LoVo (cell line): ENCODE data around the gene ENOX1.

ENCODE experiments used
- DNase-seq: peaks from one replicate; pipeline ENCODE4 v3.0.0-alpha.2; 2016; ENCODE audit warnings: low spot score

ENOX1 gene

DNA sequence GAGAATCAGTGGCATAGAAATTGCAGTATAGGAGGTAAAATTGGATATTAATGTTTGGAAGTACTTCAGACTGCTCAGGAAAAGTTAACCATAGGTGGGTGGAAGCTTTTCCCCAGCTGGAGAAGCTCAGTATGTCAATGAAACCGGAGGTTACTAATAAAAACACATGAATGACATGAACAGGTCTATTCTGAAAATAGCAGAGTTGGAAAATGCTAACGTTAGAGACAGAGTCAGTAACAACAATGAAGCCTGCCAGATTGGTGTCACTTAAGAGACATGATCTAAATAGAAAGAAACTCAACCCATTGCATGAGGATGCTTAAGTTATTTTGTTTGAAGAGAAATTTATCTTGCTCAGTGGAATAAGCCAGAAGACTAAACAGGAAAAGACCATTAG is 398.9 kb downstream of the ENOX1 start:
- no peak for DNase-seq

DNA sequence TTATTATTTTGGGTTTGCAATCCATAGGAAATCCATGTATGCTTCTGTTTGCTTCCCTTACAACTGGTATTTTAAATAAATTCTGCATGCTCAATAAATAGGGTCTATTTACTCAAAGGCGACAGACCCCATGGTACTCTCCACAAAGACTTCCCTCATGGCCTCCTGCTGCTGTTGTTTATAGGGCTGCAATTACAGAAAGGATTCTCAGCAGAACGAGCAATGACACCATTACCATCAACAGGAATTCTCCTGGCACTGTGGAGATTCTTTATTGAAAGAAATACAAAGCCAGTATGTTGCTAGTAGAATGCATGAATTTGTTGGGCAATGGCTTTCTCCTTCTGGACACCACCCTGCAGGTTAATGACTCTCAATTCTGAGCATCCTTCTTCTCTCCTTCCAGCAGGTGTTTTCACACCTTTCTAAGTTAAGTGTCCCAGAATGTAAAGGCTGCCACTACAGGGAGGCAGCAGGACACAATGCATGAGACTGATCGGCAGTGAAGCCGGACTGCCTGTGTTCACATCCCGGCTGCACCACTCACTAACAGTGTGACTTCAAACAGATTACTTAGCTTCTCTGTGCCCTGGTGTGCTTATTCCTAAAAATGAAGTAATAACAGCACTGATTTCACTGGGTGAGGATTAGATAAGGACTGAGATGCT is 403.1 kb downstream of the ENOX1 start:
- DNase-seq, result no peak

- no peak for DNase-seq
Measured at GRCh38 chr13:43379738-43380137, 407.0 kb downstream of the ENOX1 start.

DNA sequence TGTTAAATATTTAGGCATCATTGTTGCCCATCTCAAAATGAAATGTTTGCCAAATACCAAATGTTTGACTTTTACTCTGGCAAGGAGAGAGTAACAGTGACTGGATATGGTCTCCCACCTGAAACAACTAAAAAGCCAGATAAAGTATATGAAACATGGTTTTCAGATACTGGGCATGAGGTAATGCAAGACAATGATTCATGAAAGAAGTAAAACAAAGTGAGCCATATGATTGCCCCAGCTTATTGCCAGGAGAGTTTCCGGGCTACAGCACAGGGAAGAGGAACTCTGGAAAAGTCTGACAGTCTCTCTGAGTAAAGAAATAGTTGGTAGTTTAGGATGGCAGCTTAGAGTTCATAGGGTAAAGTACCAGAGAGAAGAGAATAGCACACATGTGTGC is 408.8 kb downstream of the ENOX1 start:
- no peak for DNase-seq

DNA sequence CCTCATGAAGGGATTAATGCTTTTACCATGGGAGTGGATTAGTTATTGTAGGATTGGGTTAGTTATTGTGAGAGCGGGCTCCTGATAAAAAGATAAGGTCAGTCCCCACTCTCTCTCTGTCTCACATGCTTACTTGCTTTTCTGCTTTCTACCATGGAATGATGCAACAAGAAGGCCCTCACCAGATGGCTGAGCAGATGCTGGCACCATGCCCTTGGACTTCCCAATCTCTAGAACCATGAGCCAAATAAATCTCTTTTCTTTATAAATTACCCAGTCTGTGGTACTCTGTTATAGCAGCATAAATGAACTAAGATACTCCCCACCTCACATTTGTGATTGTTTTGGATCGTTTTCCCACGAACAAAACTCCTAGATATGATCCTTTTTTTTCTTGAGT is 409.6 kb downstream of the ENOX1 start:
- DNase-seq, result no peak

GRCh38 chr13:43376596-43376995 is 410.2 kb downstream of the ENOX1 start:
- DNase-seq, result no peak

GRCh38 chr13:43375797-43376465 is 410.8 kb downstream of the ENOX1 start:
- no peak for DNase-seq

- no peak for DNase-seq
Measured at GRCh38 chr13:43374621-43375020, 412.2 kb downstream of the ENOX1 start.

GRCh38 chr13:43373400-43373799 is 413.4 kb downstream of the ENOX1 start:
- DNase-seq, result no peak

DNA sequence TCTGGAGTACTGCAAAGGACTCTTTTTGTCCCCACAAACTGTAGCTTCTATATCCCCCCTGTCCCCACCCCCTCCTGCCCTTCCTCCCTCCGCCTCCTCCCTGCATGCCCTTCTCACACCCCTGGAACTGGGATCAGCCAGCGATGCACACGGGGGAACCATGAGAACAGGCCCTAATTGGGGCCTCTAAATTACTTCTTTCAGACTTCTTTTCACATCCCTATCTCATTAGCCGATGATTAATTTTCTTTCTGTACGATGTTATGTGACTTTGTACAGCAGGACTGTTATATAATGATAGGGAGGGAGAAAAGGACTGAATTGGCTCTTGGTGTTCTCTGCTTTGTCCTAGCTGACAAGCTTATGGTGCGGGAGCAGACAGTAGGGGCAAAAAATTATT is 415.9 kb downstream of the ENOX1 start:
- DNase-seq, result no peak

GRCh38 chr13:43369319-43369718 is 417.5 kb downstream of the ENOX1 start:
- no peak for DNase-seq

DNA sequence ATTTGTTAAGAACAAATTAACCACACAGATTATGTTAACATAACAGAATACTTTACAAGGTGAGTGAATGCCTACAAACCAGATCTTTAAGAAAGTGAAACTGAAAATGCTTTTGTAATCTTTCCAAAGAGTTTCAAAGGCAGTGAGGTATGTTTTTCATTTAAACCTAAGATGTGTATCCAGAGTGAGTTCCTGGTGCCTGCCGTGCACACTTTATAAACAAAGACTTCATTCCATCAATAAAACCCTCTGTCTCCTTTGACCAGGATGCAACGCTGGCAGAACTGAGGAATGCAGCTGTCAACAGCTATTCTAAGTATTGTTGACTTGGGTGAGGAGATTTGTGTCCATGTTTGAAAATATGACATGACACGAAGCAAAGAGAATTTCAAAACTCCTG is 418.8 kb downstream of the ENOX1 start:
- peak; percentile 1 for DNase-seq

DNA sequence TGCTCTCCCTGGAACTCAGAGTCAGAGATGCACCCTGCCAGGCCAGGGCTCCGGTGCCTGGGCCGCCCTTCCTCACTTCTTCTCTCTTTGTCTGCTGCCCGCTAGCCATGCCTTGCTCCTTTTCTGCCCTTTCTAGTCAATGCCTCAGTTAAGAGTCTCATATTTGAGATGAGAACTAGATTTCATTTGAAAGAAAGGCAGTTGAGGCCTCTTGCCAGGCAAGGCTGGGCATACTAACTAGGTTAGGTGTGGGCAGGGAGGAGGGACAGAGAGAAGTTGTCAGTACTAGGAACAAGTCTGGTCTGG is 421.8 kb downstream of the ENOX1 start:
- no peak for DNase-seq

DNA sequence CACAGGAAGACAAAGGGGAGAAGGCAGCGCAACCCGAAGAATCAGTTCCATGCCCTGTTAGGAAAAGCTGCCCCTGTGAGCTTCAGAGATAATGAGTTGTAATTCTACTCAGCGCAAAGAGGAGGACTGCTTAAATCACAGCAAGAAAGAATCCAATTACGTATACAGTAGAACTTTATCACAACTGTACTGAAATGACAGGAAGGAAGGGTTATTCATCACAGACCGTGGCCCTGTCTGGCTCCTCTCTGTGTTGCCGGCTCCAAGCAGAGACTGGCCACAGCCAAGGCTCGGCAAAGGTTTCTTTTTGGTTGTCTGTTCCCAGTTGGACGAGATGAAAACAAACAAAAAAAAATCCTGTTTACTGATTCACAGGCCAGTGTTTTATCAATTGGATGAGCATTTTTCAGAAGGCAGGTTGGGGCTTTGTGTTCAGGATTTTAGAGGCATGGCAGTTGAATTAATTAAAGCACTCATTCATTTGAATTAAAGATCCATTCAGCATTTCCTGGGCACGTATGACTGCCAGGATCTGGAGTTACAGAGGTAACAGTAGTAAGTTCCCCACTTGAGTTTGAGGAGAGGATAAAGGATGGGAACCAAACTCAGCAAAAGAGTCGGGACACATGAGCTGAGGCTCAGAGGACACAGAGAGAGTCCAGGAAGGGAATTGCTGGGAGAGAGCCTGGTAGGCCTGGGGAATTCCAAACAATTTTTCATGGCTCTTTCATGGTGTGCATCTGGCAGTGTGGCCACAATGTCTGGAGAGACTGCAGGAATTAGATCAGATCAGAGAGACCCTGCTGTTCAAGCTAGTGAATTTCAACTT is 422.3 kb downstream of the ENOX1 start:
- no peak for DNase-seq

DNA sequence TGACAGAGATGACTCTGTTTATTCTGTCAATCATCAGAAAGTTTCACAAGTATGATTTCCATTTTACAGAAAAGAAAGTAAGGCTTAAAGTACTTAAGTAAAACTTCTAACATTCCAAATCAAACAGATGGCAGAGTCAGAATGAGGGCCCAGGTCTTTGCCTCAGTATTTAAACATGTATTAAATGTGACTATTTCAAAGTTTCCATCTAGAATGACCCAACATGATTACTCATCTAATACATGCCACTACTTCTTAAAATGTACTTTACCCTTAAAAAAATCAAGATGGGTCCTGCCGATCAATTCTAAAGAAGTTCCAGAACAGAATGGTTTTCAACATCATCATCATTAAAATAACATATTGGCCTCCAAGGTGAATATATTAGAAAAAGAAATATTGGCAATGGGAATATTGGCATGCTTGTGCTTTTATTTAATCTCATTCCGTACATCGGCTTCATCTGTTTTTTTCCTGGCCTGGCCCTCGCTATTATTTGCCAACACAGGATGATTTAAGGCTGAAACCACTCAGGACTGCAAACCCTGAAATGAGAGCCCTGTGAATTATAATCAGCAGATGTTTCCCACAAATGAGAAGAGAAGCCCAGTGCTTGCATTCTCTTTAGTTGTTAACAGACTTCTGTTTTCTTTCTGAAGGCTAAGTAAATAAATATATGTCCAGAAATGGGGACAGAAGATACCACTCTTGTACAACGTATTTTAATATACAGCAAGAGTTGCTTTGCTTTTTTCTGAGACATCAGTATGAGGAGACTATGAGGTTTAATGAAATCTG is 423.4 kb downstream of the ENOX1 start:
- DNase-seq, result no peak

- DNase-seq, result no peak
Measured at GRCh38 chr13:43362556-43362955, 424.2 kb downstream of the ENOX1 start.

DNA sequence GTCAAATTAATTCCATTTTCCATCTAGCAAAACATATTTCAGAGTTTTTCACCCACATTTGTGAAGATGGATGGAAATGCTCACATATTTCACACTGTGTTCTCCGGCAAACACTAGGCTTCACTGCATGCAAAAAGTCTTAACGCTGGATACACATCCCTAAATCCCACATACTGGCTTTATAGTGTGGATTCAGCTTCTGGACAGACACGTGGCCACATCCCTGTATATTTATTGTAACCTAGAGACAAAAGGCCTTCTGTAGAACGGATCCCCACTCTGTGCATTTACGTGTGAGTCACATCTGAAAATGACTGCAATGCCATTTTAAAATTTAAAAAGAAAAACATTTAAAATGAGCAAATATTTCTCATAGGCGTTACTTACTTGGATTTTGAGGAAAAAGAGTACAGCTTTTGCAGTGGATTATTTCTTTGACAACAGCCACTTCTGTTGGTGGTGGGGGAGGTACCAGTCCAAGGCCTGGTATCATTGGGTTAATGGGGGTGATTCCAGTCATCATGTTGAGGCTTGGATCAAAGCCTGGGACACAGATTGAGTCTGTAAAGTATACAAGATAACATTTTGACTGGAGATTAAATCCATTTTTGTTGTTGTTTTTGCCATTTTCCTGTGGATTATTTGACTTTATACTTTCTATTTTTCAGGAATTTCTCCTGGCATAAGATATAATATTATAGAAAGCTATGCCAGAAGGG is 425.7 kb downstream of the ENOX1 start:
- no peak for DNase-seq

- DNase-seq, result no peak
Measured at GRCh38 chr13:43360171-43360570, 426.6 kb downstream of the ENOX1 start.

GRCh38 chr13:43359536-43359935 is 427.2 kb downstream of the ENOX1 start:
- no peak for DNase-seq

DNA sequence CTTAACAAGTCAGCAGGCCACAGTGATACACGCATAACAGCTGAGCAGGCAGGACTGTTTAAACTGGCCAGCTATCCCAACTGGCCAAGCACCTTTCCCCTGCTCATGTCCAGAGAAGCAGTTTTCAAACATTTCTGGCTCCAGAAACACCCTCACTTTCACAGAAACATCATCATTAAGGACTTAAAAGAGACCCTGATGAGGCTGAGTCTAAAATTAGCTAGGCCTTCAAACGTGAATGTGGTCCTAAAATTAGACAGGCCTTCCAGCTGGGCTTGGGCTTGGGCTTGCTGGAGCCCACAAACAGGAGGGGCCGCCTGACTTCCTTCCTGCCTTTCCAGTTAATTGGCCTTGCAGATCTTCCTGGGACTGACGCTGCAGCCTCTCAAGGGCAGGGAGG is 429.2 kb downstream of the ENOX1 start:
- DNase-seq, result no peak

DNA sequence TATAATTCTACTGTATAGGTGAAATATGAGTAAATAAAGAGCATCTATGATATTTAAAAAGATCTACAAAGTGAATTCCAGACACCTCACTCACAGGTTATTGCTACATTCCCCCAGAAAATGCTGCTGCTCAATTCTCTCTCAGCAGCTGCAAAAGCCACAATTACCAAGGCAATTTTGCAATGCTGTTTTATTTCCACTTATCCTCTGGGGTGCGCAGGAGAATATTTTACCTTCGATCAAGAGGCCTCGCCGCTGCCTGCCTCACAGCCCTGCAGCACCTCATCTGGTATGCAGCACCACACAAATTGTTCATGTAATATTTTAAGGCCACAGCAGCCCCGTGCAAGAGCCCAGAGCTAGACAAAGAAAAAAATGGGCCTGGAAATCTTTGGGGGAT is 430.2 kb downstream of the ENOX1 start:
- DNase-seq, result no peak

- DNase-seq, result no peak
Measured at GRCh38 chr13:43355774-43356173, 431.0 kb downstream of the ENOX1 start.
